Measurements from ENCODE around the gene SCYL2. TPM values are rescaled to one million over a fixed set of nuclear protein-coding genes. Genes with fewer than 3 reads are reported as not detected.
A peak's percentile ranks its signal among the peaks of the same experiment; 100 is the strongest.

Gene SCYL2
- 38.6 TPM for total RNA-seq (2013)
- 10 to 100 TPM; 16.5 to 25.5 (median 20.4) TPM for polyA plus RNA-seq
- 12.2 and 17.0 TPM in 2 replicates for polyA minus RNA-seq
- total RNA-seq, result 104 to 200 (median 135) reads per million in 11 experiments

GRCh38 chr12:100266835-100267602, at the start of gene SCYL2, which contains the start of gene DEPDC4:
Gene SCYL2 (plus strand): TSS chr12:100267177. CDS start chr12:100282971, 15,794 bp downstream.
Gene DEPDC4 (minus strand): TSS chr12:100267079. CDS start chr12:100267076, 3 bp downstream.
- no peaks in the 10 kb centered on the region for H3K27me3 ChIP-seq (ENCODE audit: control insufficient read depth in 2 of 2, insufficient read depth in 2 of 2, low read length in 2 of 2)
- peak within 1 kb of the TSS; percentile 99 to 100 for H3K4me3 Mint-ChIP-seq
- H2AFZ ChIP-seq (ENCODE audit: insufficient read depth, low read depth, low read length, poor library complexity, severe bottlenecking), result peak within 1 kb of the TSS; percentile 93
- H3K9me3 Mint-ChIP-seq, result peaks cover 0 to 6% (median 0%) of the 10 kb centered on the region in 7 donors
- DNase-seq, result peak; percentile 95 to 96 (median 95)
- H3K27me3 Mint-ChIP-seq (ENCODE audit: low read depth in 3 of 3), result peaks cover 0 to 2% (median 0%) of the 10 kb centered on the region in 3 donors
- H3K36me3 Mint-ChIP-seq, result no peaks in the 10 kb centered on the region
- peak within 1 kb of the TSS; percentile 79 to 87 (median 82) for H3K4me3 ChIP-seq (replicated peaks in 1 of 3; ENCODE audit: low read depth in 2 of 3, low read length in 3 of 3)
- under 1% methylated on average over 48 of the region's 62 CpGs for WGBS (ENCODE audit: insufficient coverage)
- H3K4me1 ChIP-seq (ENCODE audit: control insufficient read depth in 1 of 2, insufficient read depth in 2 of 2, low read length in 2 of 2), result peaks cover 32 to 40% of the 10 kb centered on the region in 2 donors
- peak within 1 kb of the TSS; percentile 93 for H3K4me2 ChIP-seq (replicated peaks; ENCODE audit: extremely low read depth, low read length, poor library complexity, severe bottlenecking)
- H3K4me1 Mint-ChIP-seq, result peaks cover 37% of the 10 kb centered on the region
- H3K27ac Mint-ChIP-seq, result peak within 1 kb of the TSS; percentile 95 to 99 (median 99)
- peaks cover 32% of the 10 kb centered on the region for H4K20me1 ChIP-seq (ENCODE audit: insufficient read depth, low read length)
- H3K9me3 ChIP-seq (replicated peaks in 1 of 2; ENCODE audit: control insufficient read depth in 1 of 2, insufficient read depth in 1 of 2, low read length in 2 of 2), result no peaks in the 10 kb centered on the region
- peaks cover 47% of the 10 kb centered on the region for H3K79me2 ChIP-seq (ENCODE audit: insufficient read depth, low read length)
- H3K9ac ChIP-seq (ENCODE audit: insufficient read depth, low read length, poor library complexity, severe bottlenecking), result peak within 1 kb of the TSS; percentile 98
- TF ChIP-seq, protein P1, sequence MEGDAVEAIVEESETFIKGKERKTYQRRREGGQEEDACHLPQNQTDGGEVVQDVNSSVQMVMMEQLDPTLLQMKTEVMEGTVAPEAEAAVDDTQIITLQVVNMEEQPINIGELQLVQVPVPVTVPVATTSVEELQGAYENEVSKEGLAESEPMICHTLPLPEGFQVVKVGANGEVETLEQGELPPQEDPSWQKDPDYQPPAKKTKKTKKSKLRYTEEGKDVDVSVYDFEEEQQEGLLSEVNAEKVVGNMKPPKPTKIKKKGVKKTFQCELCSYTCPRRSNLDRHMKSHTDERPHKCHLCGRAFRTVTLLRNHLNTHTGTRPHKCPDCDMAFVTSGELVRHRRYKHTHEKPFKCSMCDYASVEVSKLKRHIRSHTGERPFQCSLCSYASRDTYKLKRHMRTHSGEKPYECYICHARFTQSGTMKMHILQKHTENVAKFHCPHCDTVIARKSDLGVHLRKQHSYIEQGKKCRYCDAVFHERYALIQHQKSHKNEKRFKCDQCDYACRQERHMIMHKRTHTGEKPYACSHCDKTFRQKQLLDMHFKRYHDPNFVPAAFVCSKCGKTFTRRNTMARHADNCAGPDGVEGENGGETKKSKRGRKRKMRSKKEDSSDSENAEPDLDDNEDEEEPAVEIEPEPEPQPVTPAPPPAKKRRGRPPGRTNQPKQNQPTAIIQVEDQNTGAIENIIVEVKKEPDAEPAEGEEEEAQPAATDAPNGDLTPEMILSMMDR (IDR thresholded peaks at IDR 0.05), result no peak
- intact Hi-C loops (cut with micrococcal nuclease), result loop anchor here (5.0 to 10.0 kb wide), 4 partner anchors 65 to 308 kb away; partner anchors contain the start of genes ACTR6 (in 2 of the 2), BLTP3B (in 2 of the 2) and GAS2L3 (in 1 of the 2)
- no peaks in the 10 kb centered on the region for H3K36me3 ChIP-seq (replicated peaks in 1 of 2; ENCODE audit: control insufficient read depth in 1 of 2, insufficient read depth in 2 of 2, low read length in 2 of 2)
- peak within 1 kb of the TSS; percentile 94 to 95 for H3K27ac ChIP-seq (ENCODE audit: low read depth in 1 of 2, low read length in 2 of 2)

- H2AFZ ChIP-seq (ENCODE audit: insufficient read depth, low read depth, low read length, poor library complexity, severe bottlenecking), result no peak overlapping the region
- Mint-ChIP-seq H3K36me3 (peaks cover 38 to 69% of the 10 kb centered on the region in 2 donors), H3K4me1 (peaks cover 7% of the 10 kb centered on the region), H3K9me3 (no peaks in the 10 kb centered on the region), H3K27ac (peak overlapping the region in 1 of 7 donors; percentile 26), H3K4me3 (no peak overlapping the region), H3K27me3 (ENCODE audit: low read depth in 3 of 3) (peaks cover 0 to 2% (median 1%) of the 10 kb centered on the region in 3 donors)
- TF ChIP-seq, protein P1 (IDR thresholded peaks at IDR 0.05), result no peak
- no peak overlapping the region for H3K9ac ChIP-seq (ENCODE audit: insufficient read depth, low read length, poor library complexity, severe bottlenecking)
- peaks cover 0 to 9% of the 10 kb centered on the region in 2 donors for H3K4me1 ChIP-seq (ENCODE audit: control insufficient read depth in 1 of 2, insufficient read depth in 2 of 2, low read length in 2 of 2)
- no peak for DNase-seq
- H3K27me3 ChIP-seq (ENCODE audit: control insufficient read depth in 2 of 2, insufficient read depth in 2 of 2, low read length in 2 of 2), result no peaks in the 10 kb centered on the region
- WGBS (ENCODE audit: insufficient coverage), result no CpG with 5 or more reads among the region's 5 CpGs
- no peaks in the 10 kb centered on the region for H4K20me1 ChIP-seq (ENCODE audit: insufficient read depth, low read length)
- H3K9me3 ChIP-seq (replicated peaks in 1 of 2; ENCODE audit: control insufficient read depth in 1 of 2, insufficient read depth in 1 of 2, low read length in 2 of 2), result no peaks in the 10 kb centered on the region
- intact Hi-C loops (cut with micrococcal nuclease), result no loop called here
- H3K4me2 ChIP-seq (replicated peaks; ENCODE audit: extremely low read depth, low read length, poor library complexity, severe bottlenecking), result no peak overlapping the region
- no peak overlapping the region for H3K27ac ChIP-seq (ENCODE audit: low read depth in 1 of 2, low read length in 2 of 2)
- no peak overlapping the region for H3K4me3 ChIP-seq (replicated peaks in 1 of 3; ENCODE audit: low read depth in 2 of 3, low read length in 3 of 3)
- H3K36me3 ChIP-seq (replicated peaks in 1 of 2; ENCODE audit: control insufficient read depth in 1 of 2, insufficient read depth in 2 of 2, low read length in 2 of 2), result peaks cover 56 to 81% of the 10 kb centered on the region in 2 donors
- H3K79me2 ChIP-seq (ENCODE audit: insufficient read depth, low read length), result no peaks in the 10 kb centered on the region
These were observed 47.5 kb upstream of the SCYL2 start for GRCh38 chr12:100219328-100220109.
